Colonic mucosa (tissue), 4 donors: ENCODE measurements around the gene SLC7A11. TPM values are rescaled to one million over a fixed set of nuclear protein-coding genes. Genes with fewer than 3 reads are reported as not detected.
"Not testable (repeated sequence)": the region's sequence is repeated elsewhere in the genome, so short reads cannot be mapped to it uniquely, and the experiment has no call there.

Source experiments
- DNase-seq: peaks from one replicate; pipeline ENCODE4 v3.0.0-alpha.2; 2020
- H3K27ac ChIP-seq: fragments of 200-600 bp; one replicate; pipeline ENCODE4 v1.8.0; 2021
- H3K27me3 ChIP-seq: fragments of 200-600 bp; one replicate; pipeline ENCODE4 v1.8.0; 2021
- H3K36me3 ChIP-seq: fragments of 200-600 bp; one replicate; pipeline ENCODE4 v1.8.0; 2021
- H3K4me1 ChIP-seq: fragments of 200-600 bp; one replicate; pipeline ENCODE4 v1.8.0; 2021; ENCODE audit warnings: mild to moderate bottlenecking
- H3K4me3 ChIP-seq: fragments of 200-600 bp; one replicate; pipeline ENCODE4 v1.8.0; 2021
- H3K9ac ChIP-seq, 2 donors: one replicate each; pipeline ENCODE4 v1.7.0; 2013; ENCODE audit warnings: control low read depth in 2 of 2, low read depth in 2 of 2, low read length in 2 of 2
- H3K9me3 ChIP-seq: fragments of 200-600 bp; one replicate; pipeline ENCODE4 v1.8.0; 2021
- CTCF ChIP-seq: fragments of 200-600 bp; IDR thresholded peaks from one replicate; pipeline ENCODE4 v1.8.0; 2022; ENCODE audit warnings: antibody characterized with exemption, mild to moderate bottlenecking
- intact Hi-C: fragments of 100-400 bp; cut with DNase I; formaldehyde crosslinking; loops from one replicate; pipeline ENCODE4 v1.14.1; 2022
- total RNA-seq, 2 donors: library from RNA; stranded (reverse); fragmentation: NEBNext Ultra II Directional in 1 of 2; extraction: Animal tissue kit (Norgen Biotek cat#: 25700) in 1 of 2; gene quantifications; one replicate each; pipeline ENCODE4 v1.2.1, GENCODE V29; 2021
- donor health status: healthy.
- donor health status: DM: no; HTN: no; CAD: no.
- donor health status: DM: no; HTN: no; CAD: no.

SLC7A11 gene
- total RNA-seq, 2 donors from 2014 or later: 2.9 to 3.8 TPM

- intact Hi-C loops: no loop called here
- no peaks in the 10 kb centered on the region for H3K27me3 ChIP-seq
- no peak overlapping the region for H3K9ac ChIP-seq
- H3K27ac ChIP-seq: no peak overlapping the region
- DNase-seq: no peak
- H3K4me1 ChIP-seq: peaks cover 6% of the 10 kb centered on the region
- no peak overlapping the region for H3K4me3 ChIP-seq
- no peaks in the 10 kb centered on the region for H3K9me3 ChIP-seq
- TF ChIP-seq CTCF: no peak
- no peaks in the 10 kb centered on the region for H3K36me3 ChIP-seq
Measured at GRCh38 chr4:138217567-138217966, 24.6 kb downstream of the SLC7A11 start.

- TF ChIP-seq CTCF: no peak
- no peak overlapping the region for H3K4me3 ChIP-seq
- DNase-seq: no peak
- H3K27me3 ChIP-seq: no peaks in the 10 kb centered on the region
- H3K27ac ChIP-seq: no peak overlapping the region
- H3K4me1 ChIP-seq: no peaks in the 10 kb centered on the region
- no peaks in the 10 kb centered on the region for H3K9me3 ChIP-seq
- intact Hi-C loops: no loop called here
- no peak overlapping the region for H3K9ac ChIP-seq
- H3K36me3 ChIP-seq: no peaks in the 10 kb centered on the region
Measured at GRCh38 chr4:138216272-138216867, 25.8 kb downstream of the SLC7A11 start.

GRCh38 chr4:138210576-138210975 is 31.6 kb downstream of the SLC7A11 start:
- H3K9me3 ChIP-seq, H3K27me3 ChIP-seq, H3K4me3 ChIP-seq, intact Hi-C loops, H3K27ac ChIP-seq, H3K4me1 ChIP-seq, H3K9ac ChIP-seq, H3K36me3 ChIP-seq, DNase-seq: not testable (repeated sequence)

- intact Hi-C loops: no loop called here
- Histone ChIP-seq H3K27me3 (no peaks in the 10 kb centered on the region), H3K36me3 (no peaks in the 10 kb centered on the region), H3K9me3 (no peaks in the 10 kb centered on the region), H3K27ac (no peak overlapping the region), H3K4me1 (no peaks in the 10 kb centered on the region), H3K4me3 (no peak overlapping the region), H3K9ac (no peak overlapping the region)
- DNase-seq: no peak
- no peak for TF ChIP-seq CTCF
Measured at GRCh38 chr4:138209094-138209493, 33.1 kb downstream of the SLC7A11 start.

GRCh38 chr4:138205531-138206233 is 36.5 kb downstream of the SLC7A11 start:
- no peak for TF ChIP-seq CTCF

GRCh38 chr4:138204507-138204906 is 37.6 kb downstream of the SLC7A11 start:
- TF ChIP-seq CTCF: no peak
- no peak overlapping the region for H3K4me3 ChIP-seq

More at GRCh38 chr4:138205531-138206233, 36.5 kb downstream of the SLC7A11 start:
- no peak overlapping the region for H3K27ac ChIP-seq
- no peaks in the 10 kb centered on the region for H3K36me3 ChIP-seq
- H3K9ac ChIP-seq: no peak overlapping the region
- no peaks in the 10 kb centered on the region for H3K4me1 ChIP-seq
- no peaks in the 10 kb centered on the region for H3K9me3 ChIP-seq
- no peaks in the 10 kb centered on the region for H3K27me3 ChIP-seq
- no peak for DNase-seq
- H3K4me3 ChIP-seq: no peak overlapping the region
- intact Hi-C loops: no loop called here

More at GRCh38 chr4:138204507-138204906, 37.6 kb downstream of the SLC7A11 start:
- DNase-seq: no peak
- intact Hi-C loops: no loop called here
- Histone ChIP-seq H3K9me3 (no peaks in the 10 kb centered on the region), H3K9ac (no peak overlapping the region), H3K27me3 (no peaks in the 10 kb centered on the region), H3K36me3 (no peaks in the 10 kb centered on the region), H3K27ac (no peak overlapping the region), H3K4me1 (no peaks in the 10 kb centered on the region)
